Brain microvascular endothelial cell (primary cell): Measurements from ENCODE around the gene CYB561.

ENCODE experiments used
- DNase-seq: peaks from one replicate; pipeline ENCODE4 v3.0.0-alpha.2; 2020
- H3K27ac ChIP-seq: fragments of 250-450 bp; sonication (Bioruptor Pico); 2 replicates; pipeline ENCODE4 v1.5.1; 2020; ENCODE audit warnings: mild to moderate bottlenecking, moderate library complexity
- H3K27me3 ChIP-seq: fragments of 250-450 bp; sonication (Bioruptor Pico); replicated peaks from 2 replicates; pipeline ENCODE4 v1.5.1; 2020; ENCODE audit warnings: mild to moderate bottlenecking
- H3K36me3 ChIP-seq: fragments of 250-450 bp; sonication (Bioruptor Pico); replicated peaks from 2 replicates; pipeline ENCODE4 v1.5.1; 2020; ENCODE audit warnings: mild to moderate bottlenecking
- H3K4me3 ChIP-seq: 2 replicates; pipeline ENCODE4 v1.5.1; 2011; ENCODE audit warnings: low read depth, mild to moderate bottlenecking, control low read depth, low read length, moderate library complexity
- in situ Hi-C: cut with HindIII; loops from 2 replicates; pipeline ENCODE4 v1.10.0; 2017; ENCODE audit warnings: low sequenced_read_pairs, low pct_ligation_motif_present
- TF ChIP-seq, protein P1 (sequence below): IDR thresholded peaks from 2 replicates; pipeline ENCODE4 v1.5.1; 2011; ENCODE audit warnings: low read depth, mild to moderate bottlenecking, moderate library complexity, low read length, control low read depth, inconsistent platforms; ENCODE audit errors: missing control alignments

CYB561 gene

DNA sequence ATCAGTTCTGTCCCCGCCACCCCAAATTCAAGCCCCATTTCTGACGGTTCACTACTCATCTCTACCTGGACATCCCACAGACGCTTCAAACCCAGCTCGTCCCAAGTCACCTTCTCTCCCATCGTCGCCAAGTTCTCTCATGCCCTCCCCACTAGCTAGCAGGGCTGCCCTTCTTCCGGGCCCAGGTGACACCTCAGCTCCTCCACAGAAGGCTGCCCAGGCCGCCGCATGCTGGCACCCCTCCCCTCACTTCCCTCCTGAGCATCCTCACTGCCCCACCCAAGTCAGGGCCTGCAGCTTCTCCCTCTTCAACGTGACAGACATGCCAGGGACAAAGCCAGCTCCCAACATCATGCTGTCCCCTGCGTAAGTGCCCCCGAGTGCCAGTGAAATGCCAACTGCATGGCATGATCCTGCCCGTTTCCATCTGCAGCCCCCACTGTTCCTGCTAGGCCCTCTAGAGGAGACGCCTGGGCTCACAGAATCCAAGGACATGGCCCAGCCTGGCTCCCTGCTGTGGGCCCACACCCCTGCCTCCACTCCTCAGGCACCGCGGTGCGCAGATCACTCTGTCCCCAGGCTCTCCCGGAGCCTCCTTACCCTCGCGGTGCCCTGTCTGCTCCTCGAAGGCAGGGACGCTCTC is 5.9 kb downstream of the CYB561 start:
- no peak overlapping the region for H3K4me3 ChIP-seq
- no peaks in the 10 kb centered on the region for H3K27me3 ChIP-seq
- in situ Hi-C loops = no loop called here
- H3K27ac ChIP-seq = no peak overlapping the region
- no peak for DNase-seq
- no peaks in the 10 kb centered on the region for H3K36me3 ChIP-seq
- TF ChIP-seq, protein P1, sequence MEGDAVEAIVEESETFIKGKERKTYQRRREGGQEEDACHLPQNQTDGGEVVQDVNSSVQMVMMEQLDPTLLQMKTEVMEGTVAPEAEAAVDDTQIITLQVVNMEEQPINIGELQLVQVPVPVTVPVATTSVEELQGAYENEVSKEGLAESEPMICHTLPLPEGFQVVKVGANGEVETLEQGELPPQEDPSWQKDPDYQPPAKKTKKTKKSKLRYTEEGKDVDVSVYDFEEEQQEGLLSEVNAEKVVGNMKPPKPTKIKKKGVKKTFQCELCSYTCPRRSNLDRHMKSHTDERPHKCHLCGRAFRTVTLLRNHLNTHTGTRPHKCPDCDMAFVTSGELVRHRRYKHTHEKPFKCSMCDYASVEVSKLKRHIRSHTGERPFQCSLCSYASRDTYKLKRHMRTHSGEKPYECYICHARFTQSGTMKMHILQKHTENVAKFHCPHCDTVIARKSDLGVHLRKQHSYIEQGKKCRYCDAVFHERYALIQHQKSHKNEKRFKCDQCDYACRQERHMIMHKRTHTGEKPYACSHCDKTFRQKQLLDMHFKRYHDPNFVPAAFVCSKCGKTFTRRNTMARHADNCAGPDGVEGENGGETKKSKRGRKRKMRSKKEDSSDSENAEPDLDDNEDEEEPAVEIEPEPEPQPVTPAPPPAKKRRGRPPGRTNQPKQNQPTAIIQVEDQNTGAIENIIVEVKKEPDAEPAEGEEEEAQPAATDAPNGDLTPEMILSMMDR = peak; percentile 16

DNA sequence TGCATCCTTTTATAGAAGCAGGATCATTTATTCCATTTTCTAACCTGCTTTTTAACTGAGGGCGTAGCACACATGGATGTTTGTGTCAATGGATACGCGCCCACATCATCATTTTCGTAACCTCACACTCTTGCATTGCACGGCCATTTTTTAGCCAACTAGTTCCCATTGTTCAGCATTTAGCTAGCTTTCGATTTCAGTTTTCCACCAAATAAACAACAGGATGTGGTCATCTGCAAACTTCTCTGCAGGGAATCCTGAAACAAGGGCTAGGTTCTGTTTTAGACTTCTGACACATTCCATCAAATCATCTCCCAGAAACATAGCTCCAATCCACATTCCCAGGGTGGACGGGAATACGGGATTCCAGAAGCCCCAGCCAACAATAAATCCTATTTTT is 6.4 kb downstream of the CYB561 start:
- Histone ChIP-seq H3K4me3 (no peak overlapping the region), H3K36me3 (no peaks in the 10 kb centered on the region), H3K27ac (no peak overlapping the region), H3K27me3 (no peaks in the 10 kb centered on the region)
- in situ Hi-C loops = no loop called here
- no peak for DNase-seq
- TF ChIP-seq, protein P1 = no peak

DNA sequence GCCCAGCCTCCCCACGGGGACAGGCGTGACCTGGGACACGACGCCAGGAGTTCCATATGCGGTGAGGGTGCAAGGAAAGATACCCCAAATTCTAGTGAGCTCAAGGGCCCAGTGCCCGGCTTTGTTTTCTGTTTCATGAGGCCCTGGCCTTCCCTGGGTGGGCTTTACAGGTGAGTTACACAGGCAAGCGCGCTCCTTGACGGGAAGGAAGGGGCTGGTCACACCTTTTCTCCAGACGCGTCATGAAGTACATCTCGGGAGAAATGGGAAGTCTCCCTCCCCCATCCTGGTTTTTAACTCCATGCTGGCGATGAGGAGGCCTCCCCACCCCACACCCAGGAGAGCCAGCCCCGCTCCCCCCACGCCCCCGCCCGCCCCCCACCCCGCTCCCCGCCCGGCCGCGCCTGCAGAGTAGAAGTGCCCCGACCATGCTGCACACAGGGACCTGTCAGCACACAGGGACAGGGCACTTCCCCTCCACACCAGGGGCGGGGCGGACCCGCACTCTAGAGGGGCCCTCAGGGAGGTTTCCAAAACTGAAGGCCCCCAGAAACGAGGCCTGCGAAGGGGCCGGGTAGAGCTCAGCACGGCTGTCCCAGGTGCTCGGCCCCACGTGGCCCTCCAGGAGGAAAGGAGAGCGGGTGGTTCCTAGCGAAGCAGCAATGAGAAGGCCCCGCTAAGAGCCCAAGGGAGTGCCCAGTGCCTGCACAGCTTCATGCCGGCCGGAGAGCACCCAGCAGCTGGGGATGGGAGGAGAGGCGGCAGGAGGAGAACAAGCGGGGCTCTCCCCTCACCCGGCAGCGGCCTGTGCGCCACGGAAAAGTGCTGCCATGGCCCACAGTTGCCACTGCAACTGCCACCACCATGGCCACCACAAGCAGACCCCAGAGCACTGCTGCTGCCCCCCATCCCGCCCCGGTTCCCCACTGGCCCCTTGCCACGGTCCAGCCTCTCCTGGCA is 7.7 kb downstream of the CYB561 start:
- no peak for DNase-seq
- no peak overlapping the region for H3K4me3 ChIP-seq
- in situ Hi-C loops = no loop called here
- no peak overlapping the region for H3K27ac ChIP-seq
- no peaks in the 10 kb centered on the region for H3K36me3 ChIP-seq
- TF ChIP-seq, protein P1 = no peak
- H3K27me3 ChIP-seq = no peaks in the 10 kb centered on the region

DNA sequence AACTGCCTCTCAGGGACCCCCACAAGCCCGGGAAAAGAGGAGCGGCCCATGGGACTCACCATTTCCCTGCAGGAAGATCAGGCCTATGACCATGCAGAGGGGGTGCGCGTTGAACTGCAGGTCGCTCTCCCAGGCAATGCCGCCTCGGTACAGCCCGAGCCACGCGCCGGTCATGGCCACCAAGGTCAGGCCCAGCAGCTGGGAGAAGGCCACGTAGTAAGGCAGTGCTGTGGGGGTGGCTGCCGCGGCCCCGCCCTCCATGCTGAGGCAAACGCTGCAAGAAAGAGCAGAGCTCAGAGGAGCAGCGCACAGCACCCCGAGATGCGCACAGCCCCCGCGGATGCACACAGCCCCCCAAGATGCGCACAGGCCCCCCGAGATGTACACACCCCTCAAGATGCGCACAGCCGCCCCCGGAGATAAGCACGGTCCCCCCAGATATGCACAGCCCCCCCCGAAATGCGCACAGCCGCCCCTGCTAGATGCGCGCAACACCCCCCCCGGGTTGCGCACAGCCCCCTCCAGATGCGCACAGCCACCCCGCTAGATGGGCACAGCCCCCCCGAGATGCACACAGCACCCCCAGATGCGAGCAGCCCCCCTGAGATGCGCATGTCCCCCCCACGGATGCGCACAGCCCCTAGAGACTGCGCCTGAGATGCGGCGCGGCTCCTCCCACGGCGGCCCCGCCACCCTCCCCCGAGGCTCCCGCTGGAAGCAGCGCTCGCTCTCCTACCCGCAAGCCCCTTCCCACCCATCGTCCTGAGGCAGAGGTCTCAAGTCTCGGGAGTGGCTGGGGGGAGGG is 8.6 kb downstream of the CYB561 start:
- in situ Hi-C loops = no loop called here

DNA sequence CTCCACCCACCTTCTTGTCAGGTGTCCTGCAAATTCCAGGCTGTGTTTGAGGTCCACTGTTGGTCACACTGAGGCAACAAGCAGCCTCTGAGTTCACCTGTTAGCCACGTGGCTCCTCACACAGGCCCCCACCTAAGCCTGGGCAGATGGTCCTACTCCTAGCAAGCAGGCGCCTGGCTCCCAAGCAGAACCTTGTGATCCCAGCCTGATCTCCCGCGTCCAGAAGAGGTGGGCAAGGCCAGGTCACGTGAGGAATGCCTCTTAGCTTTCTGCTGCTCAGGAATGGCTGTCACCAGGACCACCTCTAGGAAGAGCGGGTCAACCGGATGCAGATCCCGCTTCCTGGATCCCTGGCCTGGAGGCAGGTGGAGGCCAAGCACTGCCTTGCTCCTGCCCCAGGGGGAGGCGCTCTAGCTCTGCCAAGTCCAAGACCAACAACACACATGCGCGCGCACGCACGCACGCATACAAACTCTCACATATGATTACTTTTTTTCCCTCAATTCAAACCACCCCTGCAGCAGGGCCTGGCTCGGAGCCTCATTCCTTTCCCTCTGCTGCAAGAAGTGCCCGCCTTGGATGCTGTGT is 9.5 kb downstream of the CYB561 start:
- H3K36me3 ChIP-seq = no peaks in the 10 kb centered on the region
- in situ Hi-C loops = no loop called here
- H3K27me3 ChIP-seq = no peaks in the 10 kb centered on the region
- no peak overlapping the region for H3K4me3 ChIP-seq
- H3K27ac ChIP-seq = no peak overlapping the region
- TF ChIP-seq, protein P1 = peak; percentile 48
- DNase-seq = no peak

More for the DNA sequence above, 8.6 kb downstream of the CYB561 start:
- H3K27ac ChIP-seq = no peak overlapping the region
- H3K4me3 ChIP-seq = peak overlapping the region; percentile 5
- H3K27me3 ChIP-seq = no peaks in the 10 kb centered on the region
- TF ChIP-seq, protein P1 = no peak
- DNase-seq = no peak
- H3K36me3 ChIP-seq = no peaks in the 10 kb centered on the region
